DND-41 (cell line): ENCODE measurements around the gene TAS1R2.

ENCODE experiments used
- ATAC-seq: fragments of 200-7000 bp; cut with Tn5 transposase; 3 replicates; pipeline ENCODE4 v1.9.1; 2021; ENCODE audit warnings: low read depth; ENCODE audit not compliant: insufficient read depth
- DNase-seq: peaks from one replicate; pipeline ENCODE4 v3.0.0-alpha.2; 2020
- H2AFZ ChIP-seq: 2 replicates; pipeline ENCODE4 v1.6.0; 2012; ENCODE audit warnings: low read depth, low read length
- H3K27ac ChIP-seq: 2 replicates; pipeline ENCODE4 v1.5.1; 2012; ENCODE audit warnings: low read length, inconsistent platforms
- H3K27me3 ChIP-seq: fragments of 200-600 bp; sonication (generic); 2 replicates; pipeline ENCODE4 v1.6.0; 2012; ENCODE audit warnings: low read length, mild to moderate bottlenecking, inconsistent platforms; ENCODE audit not compliant: insufficient read depth, poor library complexity
- H3K36me3 ChIP-seq: 2 replicates; pipeline ENCODE4 v1.5.1; 2012; ENCODE audit warnings: low read length, inconsistent platforms; ENCODE audit not compliant: insufficient read depth
- H3K4me1 ChIP-seq: 2 replicates; pipeline ENCODE4 v1.5.1; 2012; ENCODE audit warnings: mild to moderate bottlenecking, low read length; ENCODE audit not compliant: insufficient read depth
- H3K4me2 ChIP-seq: 2 replicates; pipeline ENCODE4 v1.6.0; 2012; ENCODE audit warnings: mild to moderate bottlenecking, moderate library complexity, low read length, inconsistent platforms; ENCODE audit not compliant: insufficient read depth
- H3K4me3 ChIP-seq, 2 experiments: fragments of 200-600 bp in 1 of 2; shearing (Covaris generic) in 1 of 2; 2 replicates each; pipeline ENCODE4 v1.5.1; 2012 to 2016; ENCODE audit warnings: inconsistent platforms in 2 of 2, low read length in 2 of 2, mild to moderate bottlenecking in 2 of 2, low read depth in 1 of 2, moderate library complexity in 1 of 2
- H3K79me2 ChIP-seq: 2 replicates; pipeline ENCODE4 v1.6.0; 2012; ENCODE audit warnings: low read length, inconsistent platforms; ENCODE audit not compliant: insufficient read depth
- H3K9ac ChIP-seq: 2 replicates; pipeline ENCODE4 v1.6.0; 2012; ENCODE audit warnings: low read depth, mild to moderate bottlenecking, inconsistent platforms, low read length, moderate library complexity
- H3K9me3 ChIP-seq: 2 replicates; pipeline ENCODE4 v1.5.1; 2012; ENCODE audit warnings: low read length, moderate library complexity, mild to moderate bottlenecking, inconsistent platforms; ENCODE audit not compliant: insufficient read depth, severe bottlenecking
- H4K20me1 ChIP-seq: 2 replicates; pipeline ENCODE4 v1.6.0; 2012; ENCODE audit warnings: low read length; ENCODE audit not compliant: insufficient read depth
- CTCF ChIP-seq: IDR thresholded peaks from 2 replicates; pipeline ENCODE4 v1.5.1; 2012; ENCODE audit warnings: borderline replicate concordance, low read length, moderate library complexity, mild to moderate bottlenecking; ENCODE audit not compliant: poor library complexity, severe bottlenecking; ENCODE audit errors: extremely low read depth
- EZH2 ChIP-seq: IDR thresholded peaks from 3 replicates; pipeline ENCODE4 v1.6.1; 2012; ENCODE audit warnings: borderline replicate concordance, low read depth, mild to moderate bottlenecking, moderate library complexity, low read length, inconsistent platforms; ENCODE audit not compliant: severe bottlenecking

Gene TAS1R2

GRCh38 chr1:18814425-18814824, 45.0 kb downstream of the TAS1R2 start:
- Histone ChIP-seq H3K27me3 (peaks cover 10% of the 10 kb centered on the region), H3K4me3 (no peak overlapping the region), H3K4me2 (no peak overlapping the region), H2AFZ (no peak overlapping the region), H3K36me3 (no peaks in the 10 kb centered on the region), H3K9ac (no peak overlapping the region), H3K79me2 (no peaks in the 10 kb centered on the region), H3K9me3 (no peaks in the 10 kb centered on the region), H3K4me1 (no peaks in the 10 kb centered on the region), H3K27ac (no peak overlapping the region), H4K20me1 (no peaks in the 10 kb centered on the region; the same call in 1 of the 2 replicates)
- ATAC-seq (no peak), DNase-seq (no peak)
- no peak for TF ChIP-seq EZH2
- no peak for TF ChIP-seq CTCF

GRCh38 chr1:18812453-18812939, 47.0 kb downstream of the TAS1R2 start:
- Histone ChIP-seq H3K36me3 (no peaks in the 10 kb centered on the region), H2AFZ (no peak overlapping the region), H3K27ac (no peak overlapping the region), H3K4me1 (no peaks in the 10 kb centered on the region), H3K9ac (no peak overlapping the region), H4K20me1 (no peaks in the 10 kb centered on the region; the same call in 1 of the 2 replicates), H3K27me3 (peaks cover 11% of the 10 kb centered on the region), H3K4me3 (no peak overlapping the region), H3K79me2 (no peaks in the 10 kb centered on the region), H3K4me2 (no peak overlapping the region), H3K9me3 (no peaks in the 10 kb centered on the region)
- ATAC-seq (no peak), DNase-seq (no peak)
- TF ChIP-seq EZH2 (no peak), CTCF (no peak)

- Histone ChIP-seq H3K9me3 (no peaks in the 10 kb centered on the region), H3K4me1 (no peaks in the 10 kb centered on the region), H3K79me2 (no peaks in the 10 kb centered on the region), H3K27me3 (peaks cover 11% of the 10 kb centered on the region), H3K27ac (no peak overlapping the region), H4K20me1 (no peaks in the 10 kb centered on the region; the same call in 1 of the 2 replicates), H3K36me3 (no peaks in the 10 kb centered on the region), H3K9ac (no peak overlapping the region), H3K4me3 (no peak overlapping the region), H3K4me2 (no peak overlapping the region), H2AFZ (no peak overlapping the region)
- DNase-seq (no peak), ATAC-seq (no peak)
- TF ChIP-seq EZH2 (no peak), CTCF (no peak)
These were observed 47.6 kb downstream of the TAS1R2 start for GRCh38 chr1:18811733-18812452.
